Measurements from ENCODE around the gene FZD7.

Gene FZD7

GRCh38 chr2:202067589-202067988, 33.9 kb downstream of the FZD7 start:
- DNase-seq (ENCODE audit: low spot score), result no peak

DNA sequence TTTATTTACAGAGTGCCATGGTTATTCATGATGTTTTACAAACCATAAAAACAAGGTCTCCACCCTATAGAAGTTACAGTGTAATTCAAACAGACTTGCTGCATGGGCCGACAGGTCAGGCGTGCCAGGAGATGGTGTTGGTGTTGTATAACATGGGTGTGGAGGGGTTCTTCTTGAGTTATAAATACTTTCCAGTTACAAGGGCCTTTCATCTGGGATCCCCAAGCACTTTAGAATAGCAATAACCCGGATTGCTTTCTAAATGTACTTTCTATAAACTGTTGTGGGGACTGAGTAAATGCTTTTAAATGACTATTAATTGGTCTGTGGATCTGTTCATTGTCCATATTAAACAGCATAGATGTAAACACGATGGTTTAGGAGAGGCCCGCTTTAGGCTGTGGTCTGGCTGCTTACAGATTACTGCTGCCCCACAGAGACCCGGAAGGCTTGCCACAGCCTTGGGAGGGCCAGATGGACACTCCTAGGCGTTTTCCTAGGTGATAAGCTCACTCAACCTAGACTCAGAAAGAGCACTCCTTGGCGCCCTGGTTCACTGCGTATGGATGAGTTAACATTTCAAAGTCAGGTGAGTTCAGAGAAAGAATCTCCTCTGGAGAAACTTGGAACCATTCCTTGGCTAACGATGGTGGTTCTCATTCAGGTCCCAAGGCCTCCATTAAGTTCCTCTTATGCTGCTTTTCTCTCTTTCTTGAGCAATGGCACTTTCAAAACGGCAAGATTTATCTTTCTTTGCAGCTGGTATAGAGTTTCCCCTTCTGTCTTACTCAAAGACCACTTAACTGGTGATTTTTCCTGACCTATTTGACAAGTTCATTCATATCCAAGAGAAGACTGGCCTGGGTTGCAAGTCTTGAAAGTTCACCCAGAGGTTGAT, 35.8 kb downstream of the FZD7 start:
- DNase-seq (ENCODE audit: low spot score), result no peak

DNA sequence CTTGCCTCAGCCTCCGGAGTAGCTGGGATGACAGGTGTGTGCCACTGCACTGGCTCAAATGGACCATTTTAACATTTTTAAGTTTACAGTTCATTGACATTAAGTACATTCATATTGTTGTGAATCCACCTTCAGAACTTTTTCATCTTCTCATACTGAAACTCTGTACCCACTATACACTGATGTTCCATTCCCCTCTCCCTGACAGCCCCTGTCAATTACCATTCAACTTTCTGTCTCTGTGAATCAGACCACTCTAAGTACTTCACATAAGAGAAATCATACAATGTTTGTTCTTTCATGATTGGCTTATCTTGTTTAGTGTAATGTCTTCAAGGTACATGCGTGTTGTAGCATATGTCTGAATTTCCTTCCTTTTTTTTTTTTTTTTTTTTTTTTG, 37.5 kb downstream of the FZD7 start:
- no peak for DNase-seq (ENCODE audit: low spot score)

DNA sequence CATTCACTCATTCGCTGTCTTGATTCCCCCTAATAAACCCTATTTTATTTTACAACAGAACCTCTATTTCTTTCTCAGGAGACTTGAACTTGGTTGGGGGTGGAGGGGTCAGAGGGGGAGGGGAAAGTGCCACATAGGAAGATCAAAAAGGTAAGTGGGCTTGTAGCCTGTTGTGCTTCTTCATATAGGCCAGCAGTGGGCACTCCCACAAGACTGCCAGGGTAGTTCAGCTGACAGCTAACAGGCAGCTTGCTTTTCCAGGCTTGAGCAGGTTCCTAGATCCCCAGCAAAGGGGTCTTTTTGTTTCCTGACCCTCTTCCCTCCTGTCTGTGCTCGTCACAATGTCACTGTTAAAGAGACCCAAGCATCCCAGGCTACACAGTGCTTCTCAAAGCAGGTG, 38.6 kb downstream of the FZD7 start:
- peak; percentile 61 for DNase-seq (ENCODE audit: low spot score)

- DNase-seq (ENCODE audit: low spot score), result peak; percentile 17
Observed at GRCh38 chr2:202072737-202073401, 39.2 kb downstream of the FZD7 start, which contains the start of gene KIAA2012. Gene KIAA2012, plus strand, starts transcription at chr2:202073255. Its CDS starts 373 bp downstream, at chr2:202073628.

GRCh38 chr2:202074324-202074723, 40.7 kb downstream of the FZD7 start:
- no peak for DNase-seq (ENCODE audit: low spot score)

GRCh38 chr2:202079310-202079709, 45.7 kb downstream of the FZD7 start:
- DNase-seq (ENCODE audit: low spot score), result no peak

GRCh38 chr2:202084265-202084664, 50.6 kb downstream of the FZD7 start:
- DNase-seq (ENCODE audit: low spot score), result peak; percentile 32

All from iPS-NIHi11 (cell line).